Uterus (tissue), 4 donors: ENCODE measurements around the gene CDC42EP1. TPM values are rescaled to one million over a fixed set of nuclear protein-coding genes. Genes with fewer than 3 reads are reported as not detected.
"Not testable (repeated sequence)": the region's sequence is repeated elsewhere in the genome, so short reads cannot be mapped to it uniquely, and the experiment has no call there.

Experiments
- DNase-seq, 2 donors: peaks; one replicate each; pipeline ENCODE4 v3.0.0-alpha.2; 2019 to 2020
- H3K27ac ChIP-seq, 2 donors: fragments of 200-600 bp; sonication (generic); 1 replicate in 1 of 2; 2 replicates in 1 of 2; pipeline ENCODE4 v1.5.1; 2016 to 2018
- H3K27me3 ChIP-seq, 2 donors: fragments of 200-600 bp; sonication (generic); one replicate each; pipeline ENCODE4 v1.5.1; 2018 to 2019; ENCODE audit warnings: control low read depth in 1 of 2
- H3K36me3 ChIP-seq, 2 donors: fragments of 200-600 bp; sonication (generic); one replicate each; pipeline ENCODE4 v1.5.1; 2019; ENCODE audit warnings: control low read depth in 1 of 2
- H3K4me1 ChIP-seq, 2 donors: fragments of 200-600 bp; sonication (generic); one replicate each; pipeline ENCODE4 v1.5.1; 2018 to 2019; ENCODE audit warnings: control low read depth in 1 of 2
- H3K4me3 ChIP-seq, 2 donors: fragments of 200-600 bp; sonication (generic); 1 replicate in 1 of 2; 2 replicates in 1 of 2; pipeline ENCODE4 v1.5.1; 2018 to 2019; ENCODE audit warnings: mild to moderate bottlenecking in 1 of 2
- H3K9me3 ChIP-seq, 2 donors: fragments of 200-600 bp; sonication (generic); one replicate each; pipeline ENCODE4 v1.5.1; 2019; ENCODE audit warnings: control low read depth in 1 of 2
- CTCF ChIP-seq, 4 experiments: fragments of 200-600 bp in 2 of 4; fragments of 450-650 bp in 2 of 4; sonication (generic) in 2 of 4; IDR thresholded peaks; one replicate each; pipeline ENCODE4 v1.5.1; 2016 to 2019; ENCODE audit warnings: antibody characterized with exemption in 4 of 4, mild to moderate bottlenecking in 2 of 4, moderate library complexity in 1 of 4
- POLR2A ChIP-seq, 2 donors: fragments of 450-650 bp; IDR thresholded peaks; one replicate each; pipeline ENCODE4 v1.6.1; 2016; ENCODE audit warnings: antibody characterized with exemption in 2 of 2, mild to moderate bottlenecking in 1 of 2, moderate library complexity in 1 of 2
- intact Hi-C: fragments of 100-400 bp; cut with DNase I; formaldehyde crosslinking; loops from one replicate; pipeline ENCODE4 v1.15.1; 2023; ENCODE audit warnings: low total_unique reads
- total RNA-seq, 4 donors: library from RNA; depleted of rRNA in 3 of 4; stranded (reverse); fragments of >200 nt in 3 of 4; gene quantifications; one replicate each; pipeline versions ENCODE4 v1.1.0 to v1.2.4, GENCODE V29; 2014 to 2023
- donor health status: DM: yes; HTN: yes; CAD: no.

Gene CDC42EP1
- total RNA-seq, 4 donors from 2014 or later: 10.6 to 101 (median 16.5) TPM

GRCh38 chr22:37594237-37594636, 34.0 kb downstream of the CDC42EP1 start:
- TF ChIP-seq POLR2A (IDR thresholded peaks at IDR 0.05) (no peak), CTCF (IDR thresholded peaks at IDR 0.05) (no peak)
- intact Hi-C loops: loop anchor here (10.0 kb wide), 2 partner anchors 49 to 279 kb away; no protein-coding TSS in a partner anchor
- H3K4me1 ChIP-seq: no peaks in the 10 kb centered on the region
- H3K27ac ChIP-seq: no peak overlapping the region
- no peaks in the 10 kb centered on the region for H3K27me3 ChIP-seq
- no peaks in the 10 kb centered on the region for H3K9me3 ChIP-seq
- no peak overlapping the region for H3K4me3 ChIP-seq
- DNase-seq: no peak
- no peaks in the 10 kb centered on the region for H3K36me3 ChIP-seq

GRCh38 chr22:37599153-37599552, 38.9 kb downstream of the CDC42EP1 start:
- intact Hi-C loops: loop anchor here (10.0 kb wide), 2 partner anchors 54 to 284 kb away; no protein-coding TSS in a partner anchor

GRCh38 chr22:37601203-37601539, 40.9 kb downstream of the CDC42EP1 start:
- intact Hi-C loops: no loop called here
- no peak for DNase-seq
- Histone ChIP-seq H3K4me1 (no peaks in the 10 kb centered on the region), H3K36me3 (no peaks in the 10 kb centered on the region), H3K9me3 (no peaks in the 10 kb centered on the region), H3K27ac (no peak overlapping the region), H3K27me3 (no peaks in the 10 kb centered on the region), H3K4me3 (no peak overlapping the region)
- TF ChIP-seq CTCF (IDR thresholded peaks at IDR 0.05) (no peak), POLR2A (IDR thresholded peaks at IDR 0.05) (no peak)

More at GRCh38 chr22:37599153-37599552, 38.9 kb downstream of the CDC42EP1 start:
- H3K27me3 ChIP-seq: no peaks in the 10 kb centered on the region
- DNase-seq: no peak
- H3K9me3 ChIP-seq: no peaks in the 10 kb centered on the region
- no peak overlapping the region for H3K4me3 ChIP-seq
- H3K36me3 ChIP-seq: no peaks in the 10 kb centered on the region
- no peak for TF ChIP-seq POLR2A (IDR thresholded peaks at IDR 0.05)
- H3K4me1 ChIP-seq: no peaks in the 10 kb centered on the region
- no peak overlapping the region for H3K27ac ChIP-seq

- Histone ChIP-seq H3K27me3 (no peaks in the 10 kb centered on the region), H3K9me3 (no peaks in the 10 kb centered on the region), H3K4me1 (no peaks in the 10 kb centered on the region), H3K36me3 (no peaks in the 10 kb centered on the region), H3K4me3 (no peak overlapping the region), H3K27ac (no peak overlapping the region)
- intact Hi-C loops: no loop called here
- TF ChIP-seq CTCF (IDR thresholded peaks at IDR 0.05) (no peak), POLR2A (IDR thresholded peaks at IDR 0.05) (no peak)
- no peak for DNase-seq
Measured at GRCh38 chr22:37601540-37602442, 41.5 kb downstream of the CDC42EP1 start.

GRCh38 chr22:37602546-37603277, 42.4 kb downstream of the CDC42EP1 start:
- DNase-seq, intact Hi-C loops: not testable (repeated sequence)

GRCh38 chr22:37604074-37604473, 43.8 kb downstream of the CDC42EP1 start:
- Histone ChIP-seq H3K4me3 (no peak overlapping the region), H3K27ac (no peak overlapping the region), H3K4me1 (no peaks in the 10 kb centered on the region), H3K9me3 (no peaks in the 10 kb centered on the region), H3K27me3 (no peaks in the 10 kb centered on the region), H3K36me3 (no peaks in the 10 kb centered on the region)
- TF ChIP-seq CTCF (IDR thresholded peaks at IDR 0.05): no peak
- no peak for TF ChIP-seq POLR2A (IDR thresholded peaks at IDR 0.05)
- intact Hi-C loops: no loop called here
- DNase-seq: no peak

More at GRCh38 chr22:37602546-37603277, 42.4 kb downstream of the CDC42EP1 start:
- not testable (repeated sequence) for H3K4me1 ChIP-seq, H3K4me3 ChIP-seq, H3K36me3 ChIP-seq, H3K27me3 ChIP-seq, H3K27ac ChIP-seq, H3K9me3 ChIP-seq
